HG03045 (cell line): ENCODE results near the gene RNU6-1.

ENCODE experiments used
- ATAC-seq: cut with Tn5 transposase; IDR thresholded peaks from one replicate; pipeline ENCODE4 v1.9.1; 2021; ENCODE audit warnings: mild to moderate bottlenecking, moderate library complexity; ENCODE audit not compliant: unreplicated experiment

RNU6-1 gene

GRCh38 chr15:67822537-67823313 is 17.1 kb downstream of the RNU6-1 start:
- ATAC-seq: no peak

DNA sequence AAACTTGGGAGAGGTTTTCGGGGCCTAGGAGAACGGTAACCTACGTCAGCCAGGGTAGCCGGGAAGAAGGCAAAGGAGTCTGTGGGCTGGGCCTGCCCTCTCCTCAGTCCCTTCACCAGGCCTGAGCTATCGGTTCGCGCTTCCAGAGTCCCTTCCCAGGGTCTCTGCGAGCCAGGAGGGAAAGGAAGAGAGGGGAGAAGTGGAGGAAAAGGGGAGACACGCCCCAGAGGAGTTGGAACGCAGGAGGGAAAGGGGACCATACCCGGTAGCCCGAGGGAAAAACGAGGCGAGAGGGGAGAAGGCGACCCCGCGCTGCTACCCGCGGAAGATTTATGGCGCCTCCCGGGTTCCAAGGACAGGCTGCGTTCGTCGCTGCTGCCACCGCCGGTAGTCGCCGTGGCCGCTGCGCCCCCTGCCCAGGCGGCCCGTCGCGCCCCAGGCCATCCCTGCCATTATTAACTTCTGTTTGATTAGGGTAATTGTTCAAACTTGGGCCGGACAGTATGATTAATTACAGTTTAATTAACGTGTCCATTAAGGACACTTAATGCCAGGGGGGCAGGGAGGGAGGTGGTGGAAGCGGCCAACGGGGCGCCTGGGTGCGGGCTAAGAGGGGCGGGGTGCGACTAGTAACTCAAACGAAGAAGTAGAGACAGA is 17.9 kb downstream of the RNU6-1 start:
- no peak for ATAC-seq

DNA sequence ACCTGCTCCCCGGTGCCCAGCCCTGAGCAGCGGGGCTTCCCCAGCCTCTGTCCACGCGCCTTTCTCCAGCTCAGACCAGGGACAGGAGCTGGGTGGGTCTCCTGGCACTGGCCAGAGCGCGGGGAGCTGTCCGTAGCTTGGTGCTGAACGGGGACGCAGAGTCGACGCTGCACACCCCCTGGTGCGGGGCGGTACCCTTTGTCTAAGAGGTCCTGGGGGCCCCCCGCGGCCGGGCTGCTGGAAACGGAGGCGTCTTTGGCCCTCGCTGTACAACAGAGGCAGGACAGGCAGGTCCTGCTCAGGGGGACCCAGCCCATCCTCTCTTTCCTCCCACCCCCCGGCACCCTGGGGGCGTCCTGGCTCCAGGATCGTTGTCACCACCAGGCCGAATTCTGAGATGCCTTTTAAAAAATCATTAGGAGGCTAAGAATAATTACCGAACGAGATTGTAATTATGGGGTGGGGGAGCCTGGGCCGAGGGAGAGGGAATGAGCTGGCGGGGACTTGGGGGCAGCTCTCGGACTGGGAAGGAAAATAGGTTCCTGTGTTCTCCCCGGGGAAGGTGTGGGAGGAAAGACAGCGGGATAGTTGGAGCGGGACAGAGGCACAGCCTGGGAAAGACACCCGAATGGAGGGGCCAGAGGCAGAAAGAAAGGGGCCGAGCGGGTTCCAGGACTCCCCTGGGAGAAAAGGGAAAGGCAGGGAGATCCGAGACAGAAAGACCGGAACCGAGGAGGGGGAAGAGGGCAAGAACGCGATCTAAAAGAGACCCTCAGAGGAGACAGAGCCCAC is 18.7 kb downstream of the RNU6-1 start:
- ATAC-seq: no peak

DNA sequence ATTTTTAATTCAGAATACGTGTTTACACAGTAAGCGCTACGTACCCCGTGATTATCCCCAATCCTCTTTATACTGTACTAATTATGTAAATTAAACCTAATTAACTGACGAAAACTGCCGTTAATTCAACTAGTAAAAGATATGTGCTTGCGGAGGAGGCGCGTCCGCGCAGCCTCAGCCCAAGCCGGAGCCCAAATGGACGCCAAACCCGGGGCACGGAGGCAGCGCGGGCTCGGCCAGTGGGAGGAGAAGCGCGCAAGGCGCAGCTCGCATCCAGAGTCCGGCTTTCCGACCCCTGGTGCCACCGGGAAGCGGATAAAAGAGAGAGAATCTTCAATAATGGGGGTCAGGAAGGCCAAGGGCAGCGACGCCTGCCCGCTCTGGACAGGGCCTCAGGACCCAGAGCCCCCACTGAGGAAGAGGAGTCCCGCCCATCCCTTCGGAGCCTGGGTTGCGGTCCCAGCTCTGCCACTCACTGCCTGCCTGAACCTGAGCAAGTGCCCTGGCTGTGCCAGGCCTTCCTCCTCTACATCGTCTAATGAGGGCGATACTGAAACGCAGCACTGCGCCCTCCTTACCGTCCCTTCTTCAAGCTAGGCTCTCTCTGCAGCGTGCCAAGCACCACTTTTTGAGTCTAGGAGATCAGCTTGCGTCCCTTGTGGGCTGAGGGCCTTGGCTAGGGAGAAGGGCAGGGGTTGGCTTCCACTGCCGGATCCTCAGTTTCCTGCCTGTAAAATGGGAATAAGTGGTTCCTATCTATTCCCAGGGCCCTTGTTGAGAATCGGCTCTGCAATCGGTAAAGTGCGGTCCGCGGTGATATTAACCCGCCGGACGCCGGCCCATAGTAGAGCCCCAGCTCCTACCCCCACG is 19.5 kb downstream of the RNU6-1 start:
- ATAC-seq: no peak

- ATAC-seq: no peak
Observed at GRCh38 chr15:67819636-67820035, 20.2 kb downstream of the RNU6-1 start.

DNA sequence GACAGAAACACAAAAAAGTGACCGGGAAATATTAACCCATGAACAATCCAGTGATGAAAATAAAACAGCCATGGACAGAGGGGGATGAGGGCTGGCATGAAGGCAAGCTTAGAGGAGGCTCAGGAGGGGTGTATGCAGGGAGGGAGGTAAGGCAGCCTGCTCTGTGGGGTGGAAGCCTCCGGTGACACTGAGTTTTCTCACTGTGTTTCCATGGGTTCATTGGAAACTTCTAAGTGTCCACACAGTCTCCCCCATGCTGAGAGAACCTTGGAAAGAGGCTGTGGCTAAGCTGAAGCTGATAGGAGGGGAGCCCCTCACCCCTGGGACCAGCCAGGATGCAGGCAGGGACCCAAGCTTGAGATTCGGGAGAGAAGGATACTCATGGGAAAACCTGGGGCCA is 21.4 kb downstream of the RNU6-1 start:
- no peak for ATAC-seq

GRCh38 chr15:67816668-67817067 is 23.2 kb downstream of the RNU6-1 start:
- ATAC-seq: no peak

DNA sequence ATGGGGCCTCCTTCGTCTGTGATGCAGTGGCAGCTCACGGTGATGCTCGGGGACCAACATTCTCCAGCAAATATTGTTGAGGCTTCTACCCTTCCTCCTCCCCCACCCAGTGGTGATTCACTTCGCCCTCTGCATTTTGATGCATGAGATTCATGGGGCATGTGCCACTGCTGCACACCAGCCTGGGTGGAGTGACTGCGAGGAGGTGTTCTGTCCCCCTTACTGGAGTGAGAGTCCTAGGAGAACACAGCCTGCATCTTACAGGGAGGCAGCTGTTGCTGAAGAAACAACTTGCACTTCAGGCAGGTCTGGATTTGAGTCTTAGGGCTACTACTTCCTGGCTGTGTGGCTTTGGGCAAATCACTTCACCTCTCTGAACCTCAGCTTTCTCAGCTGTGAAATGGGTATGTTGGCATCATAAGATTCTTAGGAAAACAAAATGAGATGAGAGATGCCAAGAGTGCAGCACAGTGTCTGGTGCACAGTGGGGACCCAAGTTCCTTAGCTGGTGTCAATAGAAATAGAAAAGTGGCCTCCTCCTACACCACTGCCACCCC is 24.7 kb downstream of the RNU6-1 start:
- no peak for ATAC-seq

DNA sequence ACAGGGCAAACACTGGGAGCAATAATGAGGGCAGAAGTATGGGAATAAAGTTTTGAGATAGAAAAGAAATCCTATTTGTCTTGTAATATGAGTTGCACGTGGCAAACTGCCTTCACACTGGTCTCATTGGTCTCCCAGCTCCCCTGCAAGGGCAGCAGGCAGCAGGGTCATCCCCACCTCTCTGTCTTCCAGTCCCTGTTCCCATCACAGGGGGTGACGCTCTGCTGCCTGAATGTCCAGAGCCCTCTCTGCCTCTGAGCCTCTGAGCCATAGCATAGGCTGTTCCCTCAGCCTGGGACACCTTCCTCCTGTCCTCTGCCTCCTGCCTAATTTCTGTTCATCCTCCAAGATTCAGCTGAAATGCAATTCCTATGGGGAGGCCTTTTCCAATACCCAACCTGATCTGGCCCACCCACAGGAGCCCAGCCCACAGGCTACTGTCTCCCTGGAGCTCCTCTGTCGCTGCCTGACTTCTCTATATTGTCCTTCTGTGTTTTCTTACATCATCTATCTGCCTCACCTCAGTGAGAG is 26.7 kb downstream of the RNU6-1 start:
- ATAC-seq: no peak

DNA sequence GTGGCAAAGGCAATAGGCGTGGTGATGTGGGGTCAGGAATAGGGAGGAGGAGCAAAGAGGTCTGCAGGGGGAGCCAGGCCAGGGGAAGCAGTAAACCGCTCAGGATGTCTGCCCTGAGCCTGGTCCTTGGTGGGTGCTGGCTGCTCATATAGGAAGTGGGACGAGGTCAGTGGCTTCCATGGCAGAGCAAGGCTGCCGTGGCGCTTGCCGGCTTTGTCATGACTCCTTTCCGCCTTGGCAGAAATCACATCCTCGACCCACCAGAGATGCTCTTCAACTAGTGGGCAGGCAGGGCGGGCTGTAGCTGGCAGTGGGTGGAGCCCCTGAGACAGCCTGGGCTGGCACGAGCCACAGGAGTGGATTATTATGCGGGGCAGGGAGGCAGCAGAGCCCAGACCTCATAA is 27.6 kb downstream of the RNU6-1 start:
- ATAC-seq: no peak

GRCh38 chr15:67809866-67810265 is 30.0 kb downstream of the RNU6-1 start:
- no peak for ATAC-seq

GRCh38 chr15:67809441-67809840 is 30.4 kb downstream of the RNU6-1 start:
- no peak for ATAC-seq

GRCh38 chr15:67808821-67809220 is 31.0 kb downstream of the RNU6-1 start:
- no peak for ATAC-seq

- no peak for ATAC-seq
Observed at GRCh38 chr15:67807836-67808235, 32.0 kb downstream of the RNU6-1 start.

- ATAC-seq: no peak
Observed at GRCh38 chr15:67807141-67807540, 32.7 kb downstream of the RNU6-1 start.

- no peak for ATAC-seq
Observed at GRCh38 chr15:67806536-67806935, 33.3 kb downstream of the RNU6-1 start.

- no peak for ATAC-seq
Observed at GRCh38 chr15:67805666-67806516, 34.0 kb downstream of the RNU6-1 start.

DNA sequence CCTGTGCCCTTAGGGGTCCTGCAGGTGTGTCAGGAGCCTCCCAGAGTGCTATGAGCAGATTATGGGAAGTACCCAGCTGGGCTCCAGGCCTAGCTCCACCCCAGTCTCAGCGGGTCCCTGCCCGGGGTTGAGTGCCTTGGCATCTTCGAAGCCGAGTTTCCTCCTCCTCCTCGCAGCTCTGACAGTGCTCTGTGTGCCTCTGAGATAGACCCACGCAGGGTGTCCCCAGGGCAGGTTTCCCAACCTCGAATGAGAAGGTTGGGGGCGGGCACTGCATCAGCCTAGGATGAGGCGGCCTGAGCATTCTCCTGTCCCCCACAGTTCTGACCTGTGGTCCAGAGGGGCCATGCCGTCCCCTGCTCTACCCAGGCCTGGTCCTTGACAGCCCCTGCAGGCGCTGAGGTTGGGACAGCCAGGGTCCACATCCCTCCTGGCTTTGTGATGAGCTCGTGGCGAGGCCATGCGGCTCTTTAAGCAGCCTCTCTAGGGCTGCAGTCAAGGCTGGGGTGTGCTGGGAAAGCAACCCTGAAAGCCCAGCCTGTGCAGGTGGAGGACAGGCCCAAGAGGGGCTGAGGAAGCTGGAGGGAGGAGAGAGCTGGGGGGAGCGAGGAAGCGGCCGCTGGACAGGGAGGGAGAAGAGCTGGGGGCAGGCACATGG is 34.7 kb downstream of the RNU6-1 start:
- ATAC-seq: no peak
